ENCODE data around the gene PTPN4.
"Not testable (repeated sequence)": the region's sequence is repeated elsewhere in the genome, so short reads cannot be mapped to it uniquely, and the experiment has no call there.

Gene PTPN4

GRCh38 chr2:119804409-119804808 is 44.7 kb downstream of the PTPN4 start:
- not testable (repeated sequence) for DNase-seq (ENCODE audit: low read depth in 2 of 2)

- no peak for DNase-seq (ENCODE audit: low read depth in 2 of 2)
These were observed 48.9 kb downstream of the PTPN4 start for GRCh38 chr2:119808516-119809147.

- no peak for DNase-seq (ENCODE audit: low read depth in 2 of 2)
These were observed 49.8 kb downstream of the PTPN4 start for GRCh38 chr2:119809339-119810048.

- no peak for DNase-seq (ENCODE audit: low read depth in 2 of 2)
These were observed 50.4 kb downstream of the PTPN4 start for GRCh38 chr2:119810049-119810630.

- no peak for DNase-seq (ENCODE audit: low read depth in 2 of 2)
These were observed 54.5 kb downstream of the PTPN4 start for GRCh38 chr2:119814216-119814615.

GRCh38 chr2:119818792-119819191 is 59.1 kb downstream of the PTPN4 start:
- DNase-seq (ENCODE audit: low read depth in 2 of 2): no peak

GRCh38 chr2:119819846-119820245 is 60.1 kb downstream of the PTPN4 start:
- no peak for DNase-seq (ENCODE audit: low read depth in 2 of 2)

- DNase-seq (ENCODE audit: low read depth in 2 of 2): no peak
These were observed 60.6 kb downstream of the PTPN4 start for GRCh38 chr2:119820275-119820674.

GRCh38 chr2:119821266-119821665 is 61.5 kb downstream of the PTPN4 start:
- DNase-seq (ENCODE audit: low read depth in 2 of 2): no peak

GRCh38 chr2:119823734-119824334 is 64.1 kb downstream of the PTPN4 start:
- DNase-seq (ENCODE audit: low read depth in 2 of 2): no peak

GRCh38 chr2:119826370-119826961 is 66.7 kb downstream of the PTPN4 start:
- DNase-seq (ENCODE audit: low read depth in 2 of 2): no peak

- no peak for DNase-seq (ENCODE audit: low read depth in 2 of 2)
These were observed 68.3 kb downstream of the PTPN4 start for GRCh38 chr2:119827866-119828507.

GRCh38 chr2:119836455-119837142 is 76.9 kb downstream of the PTPN4 start:
- DNase-seq (ENCODE audit: low read depth in 2 of 2): no peak

- DNase-seq (ENCODE audit: low read depth in 2 of 2): no peak
These were observed 77.6 kb downstream of the PTPN4 start for GRCh38 chr2:119837350-119837749.

GRCh38 chr2:119837759-119838158 is 78.0 kb downstream of the PTPN4 start:
- no peak for DNase-seq (ENCODE audit: low read depth in 2 of 2)

- DNase-seq (ENCODE audit: low read depth in 2 of 2): no peak
These were observed 78.5 kb downstream of the PTPN4 start for GRCh38 chr2:119838179-119838578.

- no peak for DNase-seq (ENCODE audit: low read depth in 2 of 2)
These were observed 81.8 kb downstream of the PTPN4 start for GRCh38 chr2:119841550-119841949.

GRCh38 chr2:119846021-119846420 is 86.3 kb downstream of the PTPN4 start:
- no peak for DNase-seq (ENCODE audit: low read depth in 2 of 2)

- DNase-seq (ENCODE audit: low read depth in 2 of 2): no peak
These were observed 90.3 kb downstream of the PTPN4 start for GRCh38 chr2:119849838-119850565.

- no peak for DNase-seq (ENCODE audit: low read depth in 2 of 2)
These were observed 92.5 kb downstream of the PTPN4 start for GRCh38 chr2:119852214-119852613.
